GM12864 (cell line): ENCODE results near the gene GDAP2.
A peak's percentile ranks its signal among the peaks of the same experiment; 100 is the strongest.

Source experiments
- DNase-seq: peaks from one replicate; pipeline ENCODE4 v3.0.0-alpha.2; 2011; ENCODE audit warnings: low read depth
- H3K4me3 ChIP-seq: 2 replicates; pipeline ENCODE4 v1.5.1; 2011; ENCODE audit warnings: mild to moderate bottlenecking, low read depth, low read length, control low read depth
- TF ChIP-seq, protein P1 (sequence below): IDR thresholded peaks from 2 replicates; pipeline ENCODE4 v1.5.1; 2011; ENCODE audit warnings: low read depth, mild to moderate bottlenecking, moderate library complexity, low read length, control low read depth, inconsistent platforms; ENCODE audit errors: missing control alignments

Gene GDAP2

DNA sequence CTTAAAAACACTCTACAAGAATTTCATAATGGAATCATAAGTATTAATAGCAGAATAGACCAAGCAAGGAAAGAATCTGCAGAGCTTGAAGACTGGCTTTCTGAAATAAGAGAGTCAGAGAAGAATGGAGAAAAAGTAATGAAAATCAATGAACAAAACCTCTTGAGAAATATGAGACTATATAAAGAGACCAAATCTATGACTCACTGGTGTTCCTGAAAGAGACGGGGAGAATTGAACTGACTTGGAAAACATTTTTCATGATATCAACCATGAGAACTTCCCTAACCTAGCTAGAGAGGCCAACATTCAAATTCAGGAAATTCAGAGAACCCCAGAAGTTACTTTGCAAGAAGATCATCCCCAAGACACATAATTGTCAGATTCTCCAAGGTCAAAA, 85.6 kb downstream of the GDAP2 start:
- DNase-seq, result no peak
- H3K4me3 ChIP-seq, result no peak overlapping the region
- TF ChIP-seq, protein P1, sequence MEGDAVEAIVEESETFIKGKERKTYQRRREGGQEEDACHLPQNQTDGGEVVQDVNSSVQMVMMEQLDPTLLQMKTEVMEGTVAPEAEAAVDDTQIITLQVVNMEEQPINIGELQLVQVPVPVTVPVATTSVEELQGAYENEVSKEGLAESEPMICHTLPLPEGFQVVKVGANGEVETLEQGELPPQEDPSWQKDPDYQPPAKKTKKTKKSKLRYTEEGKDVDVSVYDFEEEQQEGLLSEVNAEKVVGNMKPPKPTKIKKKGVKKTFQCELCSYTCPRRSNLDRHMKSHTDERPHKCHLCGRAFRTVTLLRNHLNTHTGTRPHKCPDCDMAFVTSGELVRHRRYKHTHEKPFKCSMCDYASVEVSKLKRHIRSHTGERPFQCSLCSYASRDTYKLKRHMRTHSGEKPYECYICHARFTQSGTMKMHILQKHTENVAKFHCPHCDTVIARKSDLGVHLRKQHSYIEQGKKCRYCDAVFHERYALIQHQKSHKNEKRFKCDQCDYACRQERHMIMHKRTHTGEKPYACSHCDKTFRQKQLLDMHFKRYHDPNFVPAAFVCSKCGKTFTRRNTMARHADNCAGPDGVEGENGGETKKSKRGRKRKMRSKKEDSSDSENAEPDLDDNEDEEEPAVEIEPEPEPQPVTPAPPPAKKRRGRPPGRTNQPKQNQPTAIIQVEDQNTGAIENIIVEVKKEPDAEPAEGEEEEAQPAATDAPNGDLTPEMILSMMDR, result no peak

DNA sequence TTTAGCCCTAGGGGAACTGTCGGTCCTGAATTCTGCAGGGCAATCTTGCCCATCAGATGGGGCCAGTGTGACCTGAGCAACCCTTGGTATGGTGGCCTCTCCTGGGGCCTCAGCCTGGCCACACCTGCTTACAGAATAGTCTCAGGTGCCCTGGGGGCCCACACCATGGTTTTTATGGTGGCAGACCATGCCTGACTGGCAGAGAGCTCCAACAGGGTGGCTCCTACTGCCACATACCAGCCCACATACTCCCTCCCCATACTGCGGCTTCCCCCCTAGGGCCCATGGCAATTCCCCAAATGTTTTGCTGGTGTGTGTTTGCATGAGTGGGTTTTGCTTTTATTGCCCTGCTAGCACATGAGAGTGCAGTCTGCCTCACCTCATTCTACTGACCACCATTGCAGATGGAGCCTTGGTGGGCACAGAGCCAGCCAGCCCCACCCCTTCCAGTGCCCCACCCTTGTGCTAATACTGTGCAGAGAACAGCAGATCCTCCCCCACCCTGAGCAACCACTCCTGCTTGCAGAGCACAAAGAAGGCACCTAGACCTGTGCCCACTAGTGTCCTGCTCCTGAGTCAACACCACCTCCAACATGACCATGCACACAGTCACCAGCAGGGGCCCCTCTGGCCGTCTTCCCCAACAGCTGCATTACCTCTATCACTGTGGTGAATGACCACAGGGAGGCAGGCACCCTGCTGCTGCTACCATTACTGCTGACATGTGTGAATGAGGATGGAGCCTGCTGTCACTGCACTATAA, 86.8 kb downstream of the GDAP2 start:
- TF ChIP-seq, protein P1, result peak; percentile 24
- DNase-seq, result no peak
- H3K4me3 ChIP-seq, result no peak overlapping the region

- DNase-seq, result no peak
- TF ChIP-seq, protein P1, result no peak
- no peak overlapping the region for H3K4me3 ChIP-seq
Observed at GRCh38 chr1:117841117-117841650, 88.2 kb downstream of the GDAP2 start.

- TF ChIP-seq, protein P1, result no peak
- DNase-seq, result no peak
- no peak overlapping the region for H3K4me3 ChIP-seq
Observed at GRCh38 chr1:117838911-117839310, 90.5 kb downstream of the GDAP2 start.

- TF ChIP-seq, protein P1, result no peak
- DNase-seq, result no peak
Observed at GRCh38 chr1:117836069-117836468, 93.4 kb downstream of the GDAP2 start.

DNA sequence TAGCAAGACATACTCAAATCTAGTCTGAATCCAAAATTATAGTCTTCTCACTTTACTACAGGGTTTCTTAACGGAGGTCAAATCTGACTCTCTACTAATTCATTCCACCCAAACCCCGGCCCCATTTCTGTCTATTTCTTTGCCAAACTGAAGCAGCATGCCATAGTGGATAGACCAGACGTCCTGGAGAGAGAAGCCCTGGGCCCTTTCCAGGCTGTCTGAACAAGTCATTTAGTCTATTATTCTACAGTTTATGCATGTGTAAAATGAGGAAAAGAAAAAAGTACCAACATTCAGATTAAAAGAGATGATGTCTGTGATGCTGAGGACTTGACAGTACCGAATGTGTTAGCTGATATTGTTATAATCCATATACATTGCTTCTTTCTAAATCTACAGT, 95.0 kb downstream of the GDAP2 start:
- no peak for DNase-seq
- TF ChIP-seq, protein P1, result no peak
- no peak overlapping the region for H3K4me3 ChIP-seq

More at GRCh38 chr1:117836069-117836468, 93.4 kb downstream of the GDAP2 start:
- H3K4me3 ChIP-seq, result no peak overlapping the region

GRCh38 chr1:117832453-117832852, 97.0 kb downstream of the GDAP2 start:
- no peak for DNase-seq
- TF ChIP-seq, protein P1, result no peak
- H3K4me3 ChIP-seq, result no peak overlapping the region
